ENCODE data around the gene SH2D6.
"Not testable (repeated sequence)": the region's sequence is repeated elsewhere in the genome, so short reads cannot be mapped to it uniquely, and the experiment has no call there.

The SH2D6 gene

DNA sequence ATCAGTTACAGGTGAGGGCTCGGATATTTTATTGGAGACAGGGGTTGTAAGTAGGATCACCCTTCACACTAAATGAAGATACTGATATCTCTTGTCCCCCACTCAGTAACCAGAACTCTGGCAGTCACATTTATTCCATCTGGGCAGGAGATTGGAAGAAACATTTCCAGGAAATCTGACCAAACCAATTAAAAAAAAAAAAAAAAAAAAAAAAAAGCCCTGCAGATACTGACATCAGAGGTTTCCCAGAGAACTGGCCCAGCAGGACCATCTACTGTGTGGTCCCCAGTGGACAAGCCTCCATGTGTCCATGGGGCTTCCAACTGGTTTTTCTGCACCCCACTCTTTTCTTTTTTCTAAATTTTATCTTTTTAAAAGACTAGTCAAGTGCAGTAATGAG, 41.3 kb downstream of the SH2D6 start:
- no peak for DNase-seq

DNA sequence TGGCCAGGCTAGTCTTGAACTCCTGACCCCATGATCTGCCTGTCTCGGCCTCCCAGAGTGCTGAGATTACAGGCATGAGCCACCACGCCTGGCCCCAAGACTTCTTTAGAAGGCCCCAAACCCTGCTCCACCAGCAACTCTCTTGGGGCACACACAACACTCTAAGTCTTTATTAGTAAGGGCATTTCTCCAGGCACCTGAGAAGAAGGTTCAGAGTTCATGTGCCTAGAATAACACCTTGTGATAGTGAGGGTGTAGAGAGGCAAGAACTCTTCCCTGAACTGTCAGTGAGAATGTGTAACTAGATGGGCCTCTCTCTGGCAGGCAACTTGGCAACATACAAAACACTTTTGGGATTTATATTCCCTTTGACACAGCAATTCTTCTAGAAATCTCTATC, 43.8 kb downstream of the SH2D6 start:
- DNase-seq = no peak

DNA sequence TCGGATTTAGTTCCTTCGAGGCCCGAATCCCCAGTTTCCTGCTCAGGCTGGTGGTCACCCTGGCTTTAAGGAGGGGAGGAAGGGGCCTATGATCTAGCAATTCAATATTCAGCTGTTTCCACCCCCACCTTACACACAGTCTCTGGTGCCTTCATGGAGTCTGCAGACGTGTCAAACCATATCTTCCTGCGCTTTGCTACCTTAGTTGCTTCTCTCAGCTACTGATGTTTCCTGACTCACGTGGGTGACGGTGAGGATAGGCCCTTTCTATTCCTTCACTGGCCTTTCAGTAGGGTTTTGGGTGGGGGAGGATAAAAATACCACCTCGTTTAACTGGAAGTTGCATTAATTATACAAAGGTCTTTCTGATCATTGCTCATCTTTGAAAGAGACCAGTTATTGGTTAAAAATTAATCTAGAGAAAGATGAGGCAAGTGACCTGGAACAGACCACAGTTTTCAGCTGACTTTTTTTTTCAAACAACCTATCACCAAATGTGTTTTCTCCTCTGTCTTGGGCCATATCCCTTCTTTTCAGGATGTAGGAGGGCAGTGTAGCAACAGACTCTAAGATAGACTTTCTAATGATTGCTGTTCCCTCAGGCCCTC, 49.7 kb downstream of the SH2D6 start:
- no peak for DNase-seq

DNA sequence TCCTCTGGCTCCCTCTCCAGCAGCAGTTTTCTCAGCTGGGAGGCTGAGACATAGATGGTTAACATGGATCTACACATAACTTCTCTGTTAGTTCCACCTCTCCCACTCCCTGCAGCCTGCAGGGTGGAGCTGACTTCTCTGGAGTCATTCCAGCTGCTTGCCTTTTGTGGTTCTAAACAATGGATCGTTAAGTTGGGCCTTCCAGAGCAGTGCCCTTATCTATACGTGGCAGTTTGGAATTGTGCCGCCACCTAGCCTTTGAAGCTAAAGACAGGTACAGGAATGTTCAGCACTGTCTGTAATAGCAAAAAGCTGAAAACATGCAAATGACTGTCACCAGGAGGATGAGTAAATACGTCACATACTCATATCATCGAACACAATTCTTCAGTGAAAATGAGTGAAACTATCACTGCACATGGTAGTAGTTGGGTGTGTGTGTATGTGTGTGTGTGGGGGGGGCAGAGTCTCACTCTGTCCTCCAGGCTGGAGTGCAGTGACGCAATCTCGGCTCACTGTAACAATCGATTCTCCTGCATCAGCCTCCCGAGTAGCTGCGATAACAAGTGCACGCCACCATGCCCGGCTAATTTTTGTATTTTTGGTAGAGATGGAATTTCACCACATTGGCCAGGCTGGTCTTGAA, 50.3 kb downstream of the SH2D6 start:
- peak in 2 of 58 donors; percentile 3 to 7 for DNase-seq

DNA sequence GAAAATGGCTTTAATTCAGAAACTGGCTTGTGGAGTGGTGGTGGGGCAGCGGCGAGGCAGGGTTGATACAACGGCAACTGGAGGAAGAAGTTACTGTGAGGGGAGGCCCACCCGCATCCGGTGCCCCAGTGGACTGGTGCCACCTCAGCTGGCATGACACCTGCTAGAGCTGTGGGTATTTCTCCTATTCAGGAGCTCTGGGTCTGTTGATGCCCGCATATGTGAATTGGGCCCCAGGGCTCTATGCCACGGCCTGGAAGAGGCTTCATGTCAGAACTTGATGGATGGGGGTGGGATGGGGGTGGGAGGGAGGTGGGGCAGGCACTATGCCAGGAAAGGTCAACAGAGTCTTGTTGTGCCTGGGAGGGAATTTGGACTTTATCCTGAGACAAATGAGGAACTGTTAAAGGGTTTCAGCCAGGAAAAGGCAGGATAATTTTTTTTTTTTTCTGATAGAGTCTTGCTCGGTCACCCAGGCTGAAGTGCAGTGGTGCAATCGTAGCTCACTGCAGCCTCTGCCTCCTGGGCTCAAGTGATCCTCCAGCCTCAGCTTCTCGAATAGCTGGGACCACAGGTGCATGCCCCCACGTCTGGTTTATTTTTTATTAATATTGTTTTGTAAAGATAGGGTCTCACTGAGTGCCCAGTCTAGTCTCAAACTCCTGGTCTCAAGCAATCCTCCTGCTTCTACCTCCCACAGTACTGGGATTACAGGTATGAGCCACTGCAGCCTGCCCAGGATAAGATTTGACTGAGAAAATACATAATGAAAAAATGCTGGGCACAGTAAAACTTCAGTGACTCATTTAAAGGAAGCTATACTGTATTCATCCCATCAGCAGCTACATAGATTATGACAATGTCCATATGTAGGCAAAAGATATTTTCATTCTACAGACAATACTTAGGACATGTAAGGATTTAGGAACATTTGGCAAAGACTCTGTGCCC, 52.6 kb downstream of the SH2D6 start:
- peak in 9 of 58 donors; percentile 5 to 20 (median 9) for DNase-seq

DNA sequence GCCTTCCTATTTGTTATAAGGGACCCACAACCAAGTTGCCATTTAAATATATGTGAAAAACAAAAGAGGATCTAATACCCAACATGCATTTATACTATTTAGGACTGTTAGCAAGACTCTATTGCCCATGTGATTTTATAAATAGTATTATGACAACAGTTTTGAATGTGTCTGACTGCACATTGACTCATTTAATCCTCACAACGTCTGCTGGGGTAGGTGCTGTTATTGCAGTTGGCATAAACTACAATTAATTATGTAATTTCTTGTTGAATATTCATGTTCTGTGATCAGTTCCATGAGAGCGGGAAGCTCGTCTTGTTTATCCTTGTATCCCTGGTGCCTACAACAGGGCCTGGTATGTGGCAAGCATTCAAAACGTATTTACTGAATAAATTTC, 53.7 kb downstream of the SH2D6 start:
- DNase-seq = no peak

DNA sequence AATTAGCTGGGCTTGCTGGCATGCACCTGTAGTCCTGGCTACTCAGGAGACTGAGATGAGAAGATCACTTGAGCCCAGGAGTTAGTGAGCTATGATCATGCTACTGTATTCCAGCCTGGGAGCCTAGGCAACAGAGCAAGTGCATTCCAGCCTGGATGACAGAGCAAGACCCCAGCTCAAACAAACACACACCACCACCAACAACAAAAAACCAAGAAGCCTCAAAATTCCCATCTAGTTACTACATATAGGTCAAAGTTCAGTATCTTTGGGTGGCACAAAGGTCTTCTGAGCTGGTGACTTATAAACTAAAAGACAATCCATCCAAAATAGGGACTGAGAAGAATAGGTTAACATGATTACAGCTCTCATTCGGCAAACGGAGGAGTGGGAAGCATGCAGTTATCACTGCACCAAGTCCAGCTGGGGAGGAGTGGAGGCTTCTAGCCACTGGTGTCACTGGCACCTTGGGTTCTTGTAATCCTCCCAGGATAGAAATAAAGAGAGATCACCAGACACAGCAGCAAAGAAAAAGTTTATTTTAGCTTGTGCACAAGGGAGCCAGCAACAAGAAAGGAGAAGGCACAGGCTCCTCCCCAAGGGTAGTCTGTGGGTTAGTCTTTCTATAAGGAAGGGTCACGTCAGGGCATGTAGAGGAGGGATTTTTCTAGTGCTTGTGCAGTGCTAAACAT, 57.4 kb downstream of the SH2D6 start:
- DNase-seq = no peak

DNA sequence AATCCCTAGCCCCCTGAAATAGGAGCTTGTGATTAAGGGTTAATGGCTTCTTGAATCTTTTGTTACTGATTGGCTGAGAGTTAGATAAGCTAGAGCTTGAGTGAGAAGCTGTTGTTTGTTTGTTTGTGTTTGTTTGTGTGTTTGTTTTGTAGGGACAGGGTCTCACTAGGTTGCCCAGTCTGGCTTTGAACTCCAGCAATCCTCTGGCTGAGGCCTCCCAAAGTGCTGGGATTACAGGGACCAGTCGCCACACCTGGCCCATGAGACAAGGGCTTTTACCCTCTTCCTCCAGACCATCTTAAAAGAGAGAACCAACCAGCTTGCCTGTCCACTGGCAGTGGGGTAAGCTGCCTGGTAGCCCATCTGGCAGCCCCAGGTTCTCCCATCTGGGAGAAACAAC, 58.1 kb downstream of the SH2D6 start:
- no peak for DNase-seq

DNA sequence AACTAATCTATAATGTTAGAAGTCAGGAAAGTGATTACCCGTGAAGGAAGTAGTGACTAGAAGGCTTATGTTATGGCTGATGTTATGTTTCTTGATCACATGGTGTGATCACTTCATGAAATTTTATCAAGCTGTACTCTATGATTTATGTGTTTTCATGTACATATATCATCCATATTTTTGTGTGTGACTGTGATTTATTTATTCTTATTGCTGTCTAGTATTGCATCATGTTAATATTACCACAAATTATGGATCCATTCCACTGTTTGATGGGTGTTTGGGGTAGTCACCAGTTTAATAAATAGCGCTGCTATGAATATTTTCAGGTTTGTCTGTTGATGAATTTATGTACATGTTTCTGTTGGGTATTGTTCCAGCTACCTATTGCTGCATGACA, 59.4 kb downstream of the SH2D6 start:
- DNase-seq = no peak

DNA sequence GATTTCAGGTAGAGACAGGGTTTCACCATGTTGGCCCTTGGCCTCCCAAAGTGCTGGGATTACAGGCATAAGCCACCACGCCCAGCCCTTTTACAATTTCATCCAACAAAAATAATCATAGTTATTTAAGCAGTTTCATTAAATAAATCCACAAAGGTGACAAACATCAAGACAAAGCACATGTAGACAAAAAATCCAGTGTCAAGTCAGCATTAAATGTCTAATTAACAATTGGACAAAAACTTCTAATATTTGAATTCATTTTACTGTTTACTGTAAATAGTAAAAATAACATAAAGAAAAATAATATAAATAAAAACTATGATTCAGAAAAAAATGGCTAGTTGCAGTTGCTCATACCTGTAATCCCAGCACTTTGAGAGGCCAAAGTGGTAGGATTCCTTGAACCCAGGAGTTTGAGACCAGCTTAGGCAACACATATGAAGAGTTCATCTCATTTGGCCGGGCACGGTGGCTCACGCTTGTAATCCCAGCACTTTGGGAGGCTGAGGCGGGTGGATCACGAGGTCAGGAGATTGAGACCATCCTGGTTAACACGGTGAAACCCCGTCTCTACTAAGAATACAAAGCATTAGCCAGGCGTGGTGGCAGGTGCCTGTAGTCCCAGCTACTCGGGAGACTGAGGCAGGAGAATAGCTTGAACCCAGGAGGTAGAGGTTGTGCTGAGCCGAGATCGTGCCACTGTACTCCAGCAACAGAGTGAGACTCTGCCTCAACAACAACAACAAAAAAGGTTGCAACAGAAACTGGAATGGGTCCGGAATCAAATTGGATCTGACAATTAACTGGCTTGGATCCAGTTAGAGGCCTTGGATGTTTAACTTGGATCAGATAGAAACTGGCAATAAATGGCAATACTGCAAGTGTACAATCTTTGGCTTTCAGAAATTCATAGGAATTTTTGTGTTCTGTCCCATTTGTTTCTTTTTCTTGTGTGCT, 63.6 kb downstream of the SH2D6 start:
- DNase-seq = no peak

DNA sequence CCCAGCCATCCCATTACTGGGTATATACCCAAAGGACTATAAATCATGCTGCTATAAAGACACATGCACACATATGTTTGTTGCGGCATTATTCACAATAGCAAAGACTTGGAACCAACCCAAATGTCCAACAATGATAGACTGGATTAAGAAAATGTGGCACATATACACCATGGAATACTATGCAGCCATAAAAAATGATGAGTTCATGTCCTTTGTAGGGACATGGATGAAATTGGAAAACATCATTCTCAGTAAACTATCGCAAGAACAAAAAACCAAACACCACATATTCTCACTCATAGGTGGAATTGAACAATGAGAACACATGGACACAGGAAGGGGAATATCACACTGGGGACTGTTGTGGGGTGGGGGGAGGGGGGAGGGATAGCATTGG, 66.1 kb downstream of the SH2D6 start:
- not testable (repeated sequence) for DNase-seq

DNA sequence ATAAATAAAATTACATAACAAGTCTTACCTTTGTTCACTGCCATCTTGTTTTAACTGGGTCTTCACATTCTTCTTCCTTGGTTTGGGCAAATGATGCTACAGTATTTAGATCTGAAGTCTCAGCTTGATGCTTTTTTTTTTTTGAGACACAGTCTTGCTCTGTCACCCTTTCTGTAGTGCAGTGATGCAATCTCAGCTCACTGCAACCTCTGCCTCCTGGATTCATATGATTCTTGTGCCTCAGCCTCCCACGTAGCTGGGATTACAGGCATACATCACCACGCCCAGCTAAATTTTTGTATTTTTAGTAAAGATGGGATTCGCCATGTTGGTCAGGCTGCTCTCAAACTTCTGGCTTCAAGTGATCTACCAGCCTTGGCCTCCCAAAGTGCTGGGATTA, 67.3 kb downstream of the SH2D6 start:
- DNase-seq = no peak
